Right ventricle myocardium superior (tissue), 1 donor: Measurements from ENCODE around the gene LCORL. TPM values are rescaled to one million over a fixed set of nuclear protein-coding genes. Genes with fewer than 3 reads are reported as not detected.
A peak's percentile ranks its signal among the peaks of the same experiment; 100 is the strongest.
"Not testable (repeated sequence)": the region's sequence is repeated elsewhere in the genome, so short reads cannot be mapped to it uniquely, and the experiment has no call there.

ENCODE experiments used
- ATAC-seq: fragments of 200-7000 bp; cut with Tn5 transposase; one replicate; pipeline ENCODE4 v1.9.1; 2020; ENCODE audit warnings: mild to moderate bottlenecking; ENCODE audit not compliant: poor library complexity
- DNase-seq: peaks from one replicate; pipeline ENCODE4 v3.0.0-alpha.2; 2020
- intact Hi-C: fragments of 100-400 bp; cut with DNase I; formaldehyde crosslinking; loops from one replicate; pipeline ENCODE4 v1.11.2; 2022
- total RNA-seq: library from RNA; stranded (reverse); fragmentation: NEBNext Ultra II Directional; extraction: Animal tissue kit (Norgen Biotek cat#: 25700); gene quantifications from one replicate; pipeline ENCODE4 v1.2.1, GENCODE V29; 2021
- donor health status: DM: no; HTN: yes; CAD: no; lungs with severe emphysema.

The LCORL gene
- total RNA-seq, 1 donor from 2014 or later: 7.7 TPM

- peak; percentile 17 for ATAC-seq
- intact Hi-C loops: loop anchor here (5.0 kb wide), 1 partner anchor 209 kb away; the partner anchor contains the start of genes DCAF16 and NCAPG
- DNase-seq: no peak
Observed at GRCh38 chr4:18021470-18021719, 160 bp downstream of the LCORL start.

- ATAC-seq: peak; percentile 35
- intact Hi-C loops: loop anchor here (5.0 kb wide), 1 partner anchor 209 kb away; the partner anchor contains the start of genes DCAF16 and NCAPG
Observed at GRCh38 chr4:18020671-18021469, 685 bp downstream of the LCORL start.

GRCh38 chr4:18020145-18020670 is 1.3 kb downstream of the LCORL start:
- ATAC-seq (no peak), DNase-seq (no peak)
- intact Hi-C loops: loop anchor here (5.0 kb wide), 1 partner anchor 208 kb away; the partner anchor contains the start of genes DCAF16 and NCAPG

More at GRCh38 chr4:18020671-18021469, 685 bp downstream of the LCORL start:
- peak; percentile 79 for DNase-seq

GRCh38 chr4:18014269-18014668 is 7.3 kb downstream of the LCORL start:
- DNase-seq: no peak

GRCh38 chr4:18012807-18013462 is 8.6 kb downstream of the LCORL start:
- intact Hi-C loops: no loop called here
- no peak for ATAC-seq
- no peak for DNase-seq

More at GRCh38 chr4:18014269-18014668, 7.3 kb downstream of the LCORL start:
- ATAC-seq: no peak
- intact Hi-C loops: no loop called here

- no peak for ATAC-seq
- no peak for DNase-seq
- intact Hi-C loops: no loop called here
Observed at GRCh38 chr4:18012134-18012806, 9.3 kb downstream of the LCORL start.

- ATAC-seq: no peak
- intact Hi-C loops: no loop called here
- no peak for DNase-seq
Observed at GRCh38 chr4:18007625-18008024, 13.9 kb downstream of the LCORL start.

GRCh38 chr4:18006432-18006831 is 15.1 kb downstream of the LCORL start:
- intact Hi-C loops, ATAC-seq, DNase-seq: not testable (repeated sequence)

GRCh38 chr4:17997129-17997528 is 24.4 kb downstream of the LCORL start:
- no peak for ATAC-seq

GRCh38 chr4:17995165-17995564 is 26.4 kb downstream of the LCORL start:
- DNase-seq (no peak), ATAC-seq (no peak)
- intact Hi-C loops: no loop called here

More at GRCh38 chr4:17997129-17997528, 24.4 kb downstream of the LCORL start:
- intact Hi-C loops: no loop called here
- no peak for DNase-seq

GRCh38 chr4:17985832-17986231 is 35.7 kb downstream of the LCORL start:
- intact Hi-C loops: no loop called here
- no peak for DNase-seq
- ATAC-seq: no peak

GRCh38 chr4:17981063-17981462 is 40.5 kb downstream of the LCORL start:
- no peak for DNase-seq
- intact Hi-C loops: no loop called here

GRCh38 chr4:17968721-17969120 is 52.8 kb downstream of the LCORL start:
- intact Hi-C loops: no loop called here
- DNase-seq (no peak), ATAC-seq (no peak)

More at GRCh38 chr4:17981063-17981462, 40.5 kb downstream of the LCORL start:
- no peak for ATAC-seq

- no peak for DNase-seq
- ATAC-seq: no peak
- intact Hi-C loops: no loop called here
Observed at GRCh38 chr4:17967078-17967477, 54.5 kb downstream of the LCORL start.

GRCh38 chr4:17966312-17966711 is 55.2 kb downstream of the LCORL start:
- intact Hi-C loops: no loop called here
- DNase-seq (no peak), ATAC-seq (no peak)

GRCh38 chr4:17964576-17964975 is 57.0 kb downstream of the LCORL start:
- ATAC-seq (no peak), DNase-seq (no peak)
- intact Hi-C loops: no loop called here

- intact Hi-C loops: no loop called here
- ATAC-seq (no peak), DNase-seq (no peak)
Observed at GRCh38 chr4:17962171-17962570, 59.4 kb downstream of the LCORL start.

- intact Hi-C loops: no loop called here
- ATAC-seq (no peak), DNase-seq (no peak)
Observed at GRCh38 chr4:17961249-17961648, 60.3 kb downstream of the LCORL start.

- ATAC-seq (no peak), DNase-seq (no peak)
- intact Hi-C loops: no loop called here
Observed at GRCh38 chr4:17958181-17958580, 63.4 kb downstream of the LCORL start.
